Endothelial cell of umbilical vein (primary cell): ENCODE data around the gene CNTNAP2. TPM values are rescaled to one million over a fixed set of nuclear protein-coding genes. Genes with fewer than 3 reads are reported as not detected.

Experiments used
- BruUV-seq: library from RNA; stranded (reverse); fragments of 400-500 nt; replicated peaks from 2 replicates; lab custom pipeline; 2021; lab: Mats Ljungman, UMichigan
- CTCF ChIA-PET: fragments of 300-600, 350-600 bp; sonication (Branson Sonifier 250); formaldehyde crosslinking; loops from one replicate; lab custom pipeline; 2021; ENCODE audit warnings: antibody characterized with exemption, inconsistent platforms; lab: Charles Lee
- POLR2A ChIA-PET: fragments of 300-600, 350-600 bp; sonication (Branson Sonifier 250); formaldehyde crosslinking; loops from one replicate; lab custom pipeline; 2021; ENCODE audit warnings: antibody characterized with exemption, inconsistent platforms; lab: Charles Lee
- DNase-seq: peaks from one replicate; pipeline ENCODE4 v3.0.0-alpha.2; 2011; ENCODE audit warnings: low read depth, low spot score
- FAIRE-seq: peaks from 2 replicates; lab custom pipeline; 2011; peaks lifted over from hg19 to GRCh38; lab: Jason Lieb, UNC
- H2AFZ ChIP-seq: 2 replicates; pipeline ENCODE4 v1.6.0; 2012; ENCODE audit warnings: low read depth, low read length, control low read depth, inconsistent platforms
- H3K27ac ChIP-seq: 2 replicates; pipeline ENCODE4 v1.5.1; 2011; ENCODE audit warnings: low read depth, mild to moderate bottlenecking, control low read depth, low read length, moderate library complexity; ENCODE audit not compliant: insufficient read depth
- H3K27me3 ChIP-seq, 2 experiments: 2 replicates each; pipeline versions ENCODE4 v1.6.0 to v1.6.1; 2011; ENCODE audit warnings: low read length in 2 of 2, mixed read lengths in 1 of 2; ENCODE audit not compliant: control insufficient read depth in 2 of 2, insufficient read depth in 2 of 2
- H3K36me3 ChIP-seq, 2 experiments: 2 replicates in 1 of 2; 3 replicates in 1 of 2; pipeline ENCODE4 v1.5.1; 2011; ENCODE audit warnings: low read length in 2 of 2, mild to moderate bottlenecking in 1 of 2, moderate library complexity in 1 of 2; ENCODE audit not compliant: control insufficient read depth in 2 of 2, insufficient read depth in 2 of 2; ENCODE audit errors: extremely low read depth in 1 of 2
- H3K4me1 ChIP-seq: 3 replicates; pipeline ENCODE4 v1.5.1; 2011; ENCODE audit warnings: mild to moderate bottlenecking, low read length; ENCODE audit not compliant: control insufficient read depth, insufficient read depth; ENCODE audit errors: extremely low read depth
- H3K4me2 ChIP-seq: 2 replicates; pipeline ENCODE4 v1.6.1; 2011; ENCODE audit warnings: low read length, control low read depth, mixed read lengths; ENCODE audit not compliant: insufficient read depth
- H3K4me3 ChIP-seq, 3 experiments: fragments of 200-600 bp in 1 of 3; sonication (generic), shearing (Covaris generic) in 1 of 3; replicated peaks in 1 of 3; 2 replicates each; pipeline ENCODE4 v1.5.1; 2011 to 2016; ENCODE audit warnings: control low read depth in 3 of 3, low read length in 3 of 3, mild to moderate bottlenecking in 2 of 3, inconsistent platforms in 1 of 3, low read depth in 1 of 3, moderate library complexity in 1 of 3; ENCODE audit not compliant: insufficient read depth in 1 of 3
- H3K79me2 ChIP-seq: 2 replicates; pipeline ENCODE4 v1.6.0; 2012; ENCODE audit warnings: low read length, inconsistent platforms; ENCODE audit not compliant: control insufficient read depth, insufficient read depth
- H3K9ac ChIP-seq: replicated peaks from 2 replicates; pipeline ENCODE3; 2011; ENCODE audit warnings: low read length, control low read depth; ENCODE audit not compliant: insufficient read depth; ENCODE audit errors: extremely low read depth
- H3K9me1 ChIP-seq: replicated peaks from 3 replicates; pipeline ENCODE4 v1.6.0; 2011; ENCODE audit warnings: mild to moderate bottlenecking, low read length; ENCODE audit not compliant: control insufficient read depth, insufficient read depth; ENCODE audit errors: extremely low read depth
- H3K9me3 ChIP-seq: replicated peaks from 2 replicates; pipeline ENCODE4 v1.5.1; 2012; ENCODE audit warnings: low read length, inconsistent platforms; ENCODE audit not compliant: control insufficient read depth, insufficient read depth
- H4K20me1 ChIP-seq: replicated peaks from 2 replicates; pipeline ENCODE3; 2011; ENCODE audit warnings: mild to moderate bottlenecking, low read length; ENCODE audit not compliant: control insufficient read depth, insufficient read depth; ENCODE audit errors: extremely low read depth
- EZH2 ChIP-seq: IDR thresholded peaks from 2 replicates; pipeline ENCODE4 v1.6.1; 2012; ENCODE audit warnings: borderline replicate concordance, low read depth, mild to moderate bottlenecking, moderate library complexity, low read length, inconsistent platforms; ENCODE audit not compliant: severe bottlenecking
- FOS ChIP-seq: IDR thresholded peaks from 2 replicates; pipeline ENCODE4 v1.6.1; 2011; ENCODE audit warnings: mild to moderate bottlenecking, low read length, moderate library complexity, borderline replicate concordance; ENCODE audit not compliant: insufficient read depth
- GATA2 ChIP-seq: IDR thresholded peaks from 2 replicates; pipeline ENCODE4 v1.7.0; 2011; ENCODE audit warnings: low read depth, mild to moderate bottlenecking, moderate library complexity, mixed read lengths, low read length; ENCODE audit not compliant: insufficient read length, insufficient read depth
- JUN ChIP-seq: IDR thresholded peaks from 2 replicates; pipeline ENCODE4 v1.6.1; 2011; ENCODE audit warnings: borderline replicate concordance, low read depth; ENCODE audit not compliant: insufficient read length, insufficient read depth
- MYC ChIP-seq: IDR thresholded peaks from one replicate; pipeline ENCODE4 v1.6.1; 2011; ENCODE audit warnings: mild to moderate bottlenecking, low read depth, low read length
- POLR2A ChIP-seq: IDR thresholded peaks from 2 replicates; pipeline ENCODE4 v1.6.1; 2012; ENCODE audit warnings: low read depth, mild to moderate bottlenecking, control low read depth, low read length
- POLR2AphosphoS5 ChIP-seq: IDR thresholded peaks from 2 replicates; pipeline ENCODE4 v1.6.1; 2012; ENCODE audit warnings: low read depth, mild to moderate bottlenecking, control low read depth, low read length, moderate library complexity; ENCODE audit not compliant: insufficient read depth
- dilution Hi-C: fragments of 300-500 bp; cut with MboI; formaldehyde crosslinking; loops from one replicate; pipeline ENCODE4 v1.15.0; 2019; ENCODE audit warnings: low sequenced_read_pairs; ENCODE audit not compliant: extremely low pct_ligation_motif_present
- intact Hi-C: fragments of 100-400 bp; cut with micrococcal nuclease; formaldehyde crosslinking; loops from one replicate; pipeline ENCODE4 v1.10.0; 2022
- polyA plus RNA-seq, 4 experiments: library from polyadenylated mRNA; depleted of rRNA in 3 of 4; stranded (reverse) in 3 of 4; unstranded in 1 of 4; fragments of >200 nt; gene quantifications; 2 replicates each; pipeline versions ENCODE4 v1.2.1 to v1.2.3, GENCODE V29; 2011 to 2012; ENCODE audit warnings: missing spikeins in 1 of 4
- total RNA-seq: library from RNA; stranded (reverse); gene quantifications from 2 replicates; pipeline ENCODE4 v1.2.3, GENCODE V29; 2021
- TF ChIP-seq, protein P1 (sequence below), 2 donors: IDR thresholded peaks; 1 replicate in 1 of 2; 2 replicates in 1 of 2; pipeline ENCODE4 v1.5.1; 2011; ENCODE audit warnings: low read length in 2 of 2, mild to moderate bottlenecking in 2 of 2, moderate library complexity in 2 of 2, control low read depth in 1 of 2, inconsistent platforms in 1 of 2, low read depth in 1 of 2; ENCODE audit not compliant: insufficient read depth in 1 of 2; ENCODE audit errors: extremely low read depth in 1 of 2
- TF ChIP-seq, protein P2 (sequence below): IDR thresholded peaks from 2 replicates; pipeline ENCODE4 v1.6.1; 2011; ENCODE audit not compliant: insufficient read depth, insufficient read length

Gene CNTNAP2
- total and polyA plus RNA-seq, 2 donors (not counting 3 experiments of a cell fraction or from before 2014, with no cell fraction given), result not detected

DNA sequence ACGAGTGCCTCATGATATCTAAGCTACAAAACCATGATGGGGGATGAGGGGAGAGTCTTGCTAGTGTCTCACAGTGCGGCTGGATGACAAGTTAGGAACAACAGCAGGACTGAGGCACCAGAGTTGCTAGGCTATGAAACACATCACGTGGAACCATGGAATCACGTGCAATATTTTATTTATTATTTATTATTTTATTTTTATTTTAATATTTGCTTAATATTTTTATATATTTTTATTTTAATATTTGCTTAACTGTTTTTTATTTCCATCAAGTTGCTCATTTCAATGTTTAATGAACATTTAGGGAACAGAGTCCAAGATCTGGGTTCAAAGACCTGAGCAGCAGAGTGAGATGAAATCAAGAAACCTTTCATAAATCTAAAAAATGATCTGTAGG, 614.6 kb downstream of the CNTNAP2 start:
- no peak for FAIRE-seq
- Histone ChIP-seq H3K36me3 (no peaks in the 10 kb centered on the region), H3K4me1 (no peaks in the 10 kb centered on the region), H3K9me1 (no peaks in the 10 kb centered on the region), H3K27ac (no peak overlapping the region), H3K9me3 (peaks cover 7% of the 10 kb centered on the region), H4K20me1 (no peaks in the 10 kb centered on the region), H3K4me3 (no peak overlapping the region), H3K9ac (no peak overlapping the region), H2AFZ (no peak overlapping the region), H3K4me2 (no peak overlapping the region), H3K27me3 (no peaks in the 10 kb centered on the region), H3K79me2 (no peaks in the 10 kb centered on the region)
- CTCF ChIA-PET, result no interaction called here
- DNase-seq, result no peak
- intact Hi-C loops (no loop called here), dilution Hi-C loops (no loop called here)
- POLR2A ChIA-PET, result no interaction called here
- TF ChIP-seq JUN (no peak), MYC (no peak), POLR2AphosphoS5 (no peak), GATA2 (no peak)
- no TSS peak for BruUV-seq

DNA sequence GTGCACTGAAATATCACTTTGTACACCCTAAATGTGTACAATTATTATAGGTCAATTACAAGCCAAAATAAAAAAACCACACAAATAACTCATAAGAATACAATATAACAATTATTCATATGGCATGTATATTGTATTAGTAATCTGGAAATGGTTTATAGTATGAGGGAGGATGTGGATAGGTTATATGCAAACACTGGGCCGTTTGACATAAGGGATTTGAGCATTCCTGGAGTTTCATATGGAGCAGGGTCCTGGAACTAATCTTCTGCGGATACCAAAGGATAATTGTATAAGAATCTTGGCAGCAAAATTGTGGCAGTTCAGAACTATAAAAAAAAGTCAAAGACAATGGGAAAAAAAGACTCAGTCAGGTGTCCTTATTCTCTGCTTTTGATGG, 619.4 kb downstream of the CNTNAP2 start:
- no peak overlapping the region for H3K4me2 ChIP-seq
- no TSS peak for BruUV-seq
- no peak overlapping the region for H3K4me3 ChIP-seq
- ChIA-PET CTCF (no interaction called here), POLR2A (no interaction called here)
- H2AFZ ChIP-seq, result no peak overlapping the region
- no peaks in the 10 kb centered on the region for H4K20me1 ChIP-seq
- H3K79me2 ChIP-seq, result no peaks in the 10 kb centered on the region
- DNase-seq (no peak), FAIRE-seq (no peak)
- H3K9me3 ChIP-seq, result peaks cover 9% of the 10 kb centered on the region
- H3K9ac ChIP-seq, result no peak overlapping the region
- no peaks in the 10 kb centered on the region for H3K4me1 ChIP-seq
- H3K36me3 ChIP-seq, result no peaks in the 10 kb centered on the region
- intact Hi-C loops (no loop called here), dilution Hi-C loops (no loop called here)
- H3K27ac ChIP-seq, result no peak overlapping the region
- no peaks in the 10 kb centered on the region for H3K27me3 ChIP-seq
- H3K9me1 ChIP-seq, result no peaks in the 10 kb centered on the region
- TF ChIP-seq POLR2A (no peak), EZH2 (no peak), POLR2AphosphoS5 (no peak), GATA2 (no peak), FOS (no peak), JUN (no peak), MYC (no peak)
- TF ChIP-seq, protein P1, sequence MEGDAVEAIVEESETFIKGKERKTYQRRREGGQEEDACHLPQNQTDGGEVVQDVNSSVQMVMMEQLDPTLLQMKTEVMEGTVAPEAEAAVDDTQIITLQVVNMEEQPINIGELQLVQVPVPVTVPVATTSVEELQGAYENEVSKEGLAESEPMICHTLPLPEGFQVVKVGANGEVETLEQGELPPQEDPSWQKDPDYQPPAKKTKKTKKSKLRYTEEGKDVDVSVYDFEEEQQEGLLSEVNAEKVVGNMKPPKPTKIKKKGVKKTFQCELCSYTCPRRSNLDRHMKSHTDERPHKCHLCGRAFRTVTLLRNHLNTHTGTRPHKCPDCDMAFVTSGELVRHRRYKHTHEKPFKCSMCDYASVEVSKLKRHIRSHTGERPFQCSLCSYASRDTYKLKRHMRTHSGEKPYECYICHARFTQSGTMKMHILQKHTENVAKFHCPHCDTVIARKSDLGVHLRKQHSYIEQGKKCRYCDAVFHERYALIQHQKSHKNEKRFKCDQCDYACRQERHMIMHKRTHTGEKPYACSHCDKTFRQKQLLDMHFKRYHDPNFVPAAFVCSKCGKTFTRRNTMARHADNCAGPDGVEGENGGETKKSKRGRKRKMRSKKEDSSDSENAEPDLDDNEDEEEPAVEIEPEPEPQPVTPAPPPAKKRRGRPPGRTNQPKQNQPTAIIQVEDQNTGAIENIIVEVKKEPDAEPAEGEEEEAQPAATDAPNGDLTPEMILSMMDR (IDR thresholded peaks at IDR 0.05; ENCODE audit: extremely low read depth in 1 of 2, insufficient read depth in 1 of 2, low read depth in 1 of 2, low read length in 2 of 2), result no peak
- TF ChIP-seq, protein P2, sequence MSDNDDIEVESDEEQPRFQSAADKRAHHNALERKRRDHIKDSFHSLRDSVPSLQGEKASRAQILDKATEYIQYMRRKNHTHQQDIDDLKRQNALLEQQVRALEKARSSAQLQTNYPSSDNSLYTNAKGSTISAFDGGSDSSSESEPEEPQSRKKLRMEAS, result no peak
